Vagina (tissue), 2 donors: ENCODE data around the gene KCTD1. TPM values are rescaled to one million over a fixed set of nuclear protein-coding genes. Genes with fewer than 3 reads are reported as not detected.

Source experiments
- DNase-seq, 2 donors: peaks; one replicate each; pipeline ENCODE4 v3.0.0-alpha.2; 2017; ENCODE audit errors: extremely low spot score in 2 of 2
- H3K27ac ChIP-seq: fragments of 200-600 bp; sonication (generic); one replicate; pipeline ENCODE4 v1.5.1; 2019
- H3K27me3 ChIP-seq: fragments of 200-600 bp; sonication (generic); one replicate; pipeline ENCODE4 v1.5.1; 2019
- H3K36me3 ChIP-seq, 2 donors: fragments of 200-600 bp; sonication (generic); one replicate each; pipeline ENCODE4 v1.5.1; 2017 to 2019
- H3K4me1 ChIP-seq: fragments of 200-600 bp; sonication (generic); one replicate; pipeline ENCODE4 v1.5.1; 2019
- H3K4me3 ChIP-seq, 2 donors: fragments of 200-600 bp; sonication (generic); 1 replicate in 1 of 2; 2 replicates in 1 of 2; pipeline ENCODE4 v1.5.1; 2016 to 2019
- H3K9me3 ChIP-seq: fragments of 200-600 bp; sonication (generic); one replicate; pipeline ENCODE4 v1.5.1; 2019
- POLR2A ChIP-seq, 2 donors: fragments of 450-650 bp; IDR thresholded peaks; one replicate each; pipeline ENCODE4 v1.6.1; 2017; ENCODE audit warnings: antibody characterized with exemption in 2 of 2, mild to moderate bottlenecking in 2 of 2, moderate library complexity in 2 of 2
- POLR2AphosphoS5 ChIP-seq, 2 donors: sonication (generic); formaldehyde crosslinking; IDR thresholded peaks; one replicate each; pipeline ENCODE4 v1.9.0; 2017; ENCODE audit warnings: antibody characterized with exemption in 2 of 2, mild to moderate bottlenecking in 2 of 2, low read depth in 1 of 2; ENCODE audit not compliant: insufficient read depth in 1 of 2
- intact Hi-C: fragments of 100-400 bp; cut with DNase I; formaldehyde crosslinking; loops from one replicate; pipeline ENCODE4 v1.15.1; 2023
- total RNA-seq: library from RNA; depleted of rRNA; stranded (reverse); fragments of >200 nt; gene quantifications from one replicate; pipeline ENCODE4 v1.2.3, GENCODE V29; 2016
- TF ChIP-seq, protein P1 (sequence below), 3 experiments: fragments of 450-650 bp in 2 of 3; fragments of 200-600 bp in 1 of 3; sonication (generic) in 1 of 3; IDR thresholded peaks; one replicate each; pipeline ENCODE4 v1.5.1; 2017 to 2019; ENCODE audit warnings: antibody characterized with exemption in 3 of 3, mild to moderate bottlenecking in 2 of 3, moderate library complexity in 2 of 3

KCTD1 gene
- total RNA-seq, 1 donor from 2014 or later = 46.9 TPM

DNA sequence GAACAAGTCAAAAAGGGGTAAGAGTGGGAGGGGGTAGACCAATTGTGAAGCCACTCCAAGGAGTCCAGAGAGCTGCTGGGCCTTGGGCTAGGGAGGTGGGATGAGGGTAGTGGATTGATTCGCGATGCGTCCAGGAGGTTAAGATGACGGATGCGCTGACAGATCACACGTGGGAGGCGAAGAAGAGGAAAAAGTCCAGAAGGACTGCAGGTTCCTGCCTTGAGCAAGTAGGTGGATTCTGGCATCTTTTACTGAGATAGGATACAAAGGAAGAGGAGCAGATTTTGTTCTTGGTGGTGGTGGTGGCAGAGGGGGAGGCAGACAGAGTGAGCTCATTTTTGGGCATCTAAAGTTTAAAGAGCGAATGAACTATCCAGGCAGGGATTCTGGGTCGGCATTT, 76.5 kb downstream of the KCTD1 start:
- H3K4me3 ChIP-seq = no peak overlapping the region
- TF ChIP-seq, protein P1, sequence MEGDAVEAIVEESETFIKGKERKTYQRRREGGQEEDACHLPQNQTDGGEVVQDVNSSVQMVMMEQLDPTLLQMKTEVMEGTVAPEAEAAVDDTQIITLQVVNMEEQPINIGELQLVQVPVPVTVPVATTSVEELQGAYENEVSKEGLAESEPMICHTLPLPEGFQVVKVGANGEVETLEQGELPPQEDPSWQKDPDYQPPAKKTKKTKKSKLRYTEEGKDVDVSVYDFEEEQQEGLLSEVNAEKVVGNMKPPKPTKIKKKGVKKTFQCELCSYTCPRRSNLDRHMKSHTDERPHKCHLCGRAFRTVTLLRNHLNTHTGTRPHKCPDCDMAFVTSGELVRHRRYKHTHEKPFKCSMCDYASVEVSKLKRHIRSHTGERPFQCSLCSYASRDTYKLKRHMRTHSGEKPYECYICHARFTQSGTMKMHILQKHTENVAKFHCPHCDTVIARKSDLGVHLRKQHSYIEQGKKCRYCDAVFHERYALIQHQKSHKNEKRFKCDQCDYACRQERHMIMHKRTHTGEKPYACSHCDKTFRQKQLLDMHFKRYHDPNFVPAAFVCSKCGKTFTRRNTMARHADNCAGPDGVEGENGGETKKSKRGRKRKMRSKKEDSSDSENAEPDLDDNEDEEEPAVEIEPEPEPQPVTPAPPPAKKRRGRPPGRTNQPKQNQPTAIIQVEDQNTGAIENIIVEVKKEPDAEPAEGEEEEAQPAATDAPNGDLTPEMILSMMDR (IDR thresholded peaks at IDR 0.05) = no peak
- no peak for TF ChIP-seq POLR2AphosphoS5 (IDR thresholded peaks at IDR 0.05; ENCODE audit: insufficient read depth in 1 of 2, low read depth in 1 of 2)
- no peak for TF ChIP-seq POLR2A (IDR thresholded peaks at IDR 0.05)
- no peaks in the 10 kb centered on the region for H3K27me3 ChIP-seq
- no peaks in the 10 kb centered on the region for H3K9me3 ChIP-seq
- intact Hi-C loops = no loop called here
- H3K27ac ChIP-seq = no peak overlapping the region
- no peaks in the 10 kb centered on the region for H3K4me1 ChIP-seq
- DNase-seq = no peak
- H3K36me3 ChIP-seq = no peaks in the 10 kb centered on the region

GRCh38 chr18:26471027-26471426, 77.3 kb downstream of the KCTD1 start:
- no peak overlapping the region for H3K27ac ChIP-seq
- no peaks in the 10 kb centered on the region for H3K36me3 ChIP-seq
- no peaks in the 10 kb centered on the region for H3K9me3 ChIP-seq
- no peaks in the 10 kb centered on the region for H3K27me3 ChIP-seq
- intact Hi-C loops = no loop called here
- DNase-seq = no peak
- TF ChIP-seq, protein P1 (IDR thresholded peaks at IDR 0.05) = no peak
- TF ChIP-seq POLR2AphosphoS5 (IDR thresholded peaks at IDR 0.05; ENCODE audit: insufficient read depth in 1 of 2, low read depth in 1 of 2) (no peak), POLR2A (IDR thresholded peaks at IDR 0.05) (no peak)
- no peaks in the 10 kb centered on the region for H3K4me1 ChIP-seq
- no peak overlapping the region for H3K4me3 ChIP-seq

GRCh38 chr18:26470011-26470637, 78.2 kb downstream of the KCTD1 start:
- TF ChIP-seq, protein P1 (IDR thresholded peaks at IDR 0.05) = no peak
- no peak for TF ChIP-seq POLR2AphosphoS5 (IDR thresholded peaks at IDR 0.05; ENCODE audit: insufficient read depth in 1 of 2, low read depth in 1 of 2)
- no peak for TF ChIP-seq POLR2A (IDR thresholded peaks at IDR 0.05)
- DNase-seq = no peak
- H3K9me3 ChIP-seq = no peaks in the 10 kb centered on the region
- H3K36me3 ChIP-seq = no peaks in the 10 kb centered on the region
- no peak overlapping the region for H3K4me3 ChIP-seq
- no peaks in the 10 kb centered on the region for H3K4me1 ChIP-seq
- intact Hi-C loops = no loop called here
- H3K27ac ChIP-seq = no peak overlapping the region
- no peaks in the 10 kb centered on the region for H3K27me3 ChIP-seq

DNA sequence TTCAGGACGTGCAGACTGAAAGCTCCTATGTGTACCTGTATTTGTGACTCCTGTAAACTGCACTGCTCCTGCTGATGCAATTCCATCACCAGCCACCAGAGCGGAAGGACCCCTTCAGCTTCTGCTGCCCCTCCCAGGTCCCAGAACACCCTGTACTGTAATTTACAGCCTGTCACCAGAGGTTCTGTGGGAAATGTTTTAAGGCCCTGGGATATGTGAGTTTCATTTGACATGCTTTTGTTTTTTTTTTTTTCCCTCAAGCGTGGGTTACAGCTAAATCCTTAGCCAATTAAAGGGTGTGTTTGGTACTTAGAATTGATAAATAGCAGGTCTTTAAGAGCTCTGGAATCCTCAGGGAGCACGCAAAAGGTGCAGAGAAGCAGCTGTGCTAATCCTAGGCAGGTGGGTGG, 79.4 kb downstream of the KCTD1 start:
- Histone ChIP-seq H3K27me3 (no peaks in the 10 kb centered on the region), H3K9me3 (no peaks in the 10 kb centered on the region), H3K36me3 (no peaks in the 10 kb centered on the region), H3K27ac (no peak overlapping the region), H3K4me1 (no peaks in the 10 kb centered on the region), H3K4me3 (no peak overlapping the region)
- DNase-seq = no peak
- TF ChIP-seq POLR2AphosphoS5 (IDR thresholded peaks at IDR 0.05; ENCODE audit: insufficient read depth in 1 of 2, low read depth in 1 of 2) (no peak), POLR2A (IDR thresholded peaks at IDR 0.05) (no peak)
- TF ChIP-seq, protein P1 (IDR thresholded peaks at IDR 0.05) = no peak
- intact Hi-C loops = no loop called here

DNA sequence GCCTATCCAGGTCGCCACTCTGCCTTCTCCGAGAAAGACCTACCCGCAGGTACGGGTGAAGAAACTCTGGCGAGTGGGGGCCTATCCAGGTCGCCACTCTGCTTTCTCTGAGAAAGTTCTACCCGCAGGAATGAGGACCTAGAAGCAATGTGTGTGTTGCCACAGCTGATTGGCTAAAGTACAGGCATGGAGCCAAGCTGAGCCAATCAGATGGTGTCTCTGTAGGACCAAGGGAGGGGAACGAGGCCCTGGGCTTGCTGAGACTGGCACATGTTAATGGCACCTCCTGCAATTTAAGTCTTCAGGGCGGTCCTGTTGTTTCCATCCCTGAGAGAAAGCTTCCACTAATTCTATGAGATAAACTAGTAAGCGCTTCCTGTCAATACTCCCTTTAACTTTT, 82.3 kb downstream of the KCTD1 start:
- intact Hi-C loops = no loop called here
- Histone ChIP-seq H3K4me1 (no peaks in the 10 kb centered on the region), H3K27me3 (no peaks in the 10 kb centered on the region), H3K27ac (no peak overlapping the region), H3K4me3 (no peak overlapping the region), H3K36me3 (no peaks in the 10 kb centered on the region), H3K9me3 (no peaks in the 10 kb centered on the region)
- DNase-seq = no peak
- TF ChIP-seq POLR2AphosphoS5 (IDR thresholded peaks at IDR 0.05; ENCODE audit: insufficient read depth in 1 of 2, low read depth in 1 of 2) = no peak
- no peak for TF ChIP-seq POLR2A (IDR thresholded peaks at IDR 0.05)
- TF ChIP-seq, protein P1 (IDR thresholded peaks at IDR 0.05) = no peak
